NCI-H1694 treated with DMSO at 0.1 percent for 48 hours (cell line): ENCODE measurements around the gene ABCC8.
"Not testable (repeated sequence)": the region's sequence is repeated elsewhere in the genome, so short reads cannot be mapped to it uniquely, and the experiment has no call there.

Experiments
- DNase-seq: peaks from one replicate; lab custom pipeline; 2025; lab: John Stamatoyannopoulos, UW

ABCC8 gene

GRCh38 chr11:17428261-17428660 is 48.4 kb downstream of the ABCC8 start:
- DNase-seq = no peak

GRCh38 chr11:17426233-17426632 is 50.4 kb downstream of the ABCC8 start:
- not testable (repeated sequence) for DNase-seq

GRCh38 chr11:17423533-17424310 is 52.9 kb downstream of the ABCC8 start:
- no peak for DNase-seq

- DNase-seq = no peak
Measured at GRCh38 chr11:17421781-17422180, 54.9 kb downstream of the ABCC8 start.

- no peak for DNase-seq
Measured at GRCh38 chr11:17418444-17419081, 58.1 kb downstream of the ABCC8 start.

- no peak for DNase-seq
Measured at GRCh38 chr11:17416492-17416891, 60.2 kb downstream of the ABCC8 start.

- no peak for DNase-seq
Measured at GRCh38 chr11:17415523-17416104, 61.0 kb downstream of the ABCC8 start.

- no peak for DNase-seq
Measured at GRCh38 chr11:17414992-17415391, 61.7 kb downstream of the ABCC8 start.

- no peak for DNase-seq
Measured at GRCh38 chr11:17414317-17414737, 62.3 kb downstream of the ABCC8 start.

- no peak for DNase-seq
Measured at GRCh38 chr11:17413414-17414316, 63.0 kb downstream of the ABCC8 start.

GRCh38 chr11:17412488-17413180 is 64.0 kb downstream of the ABCC8 start:
- DNase-seq = no peak

GRCh38 chr11:17411418-17411817 is 65.2 kb downstream of the ABCC8 start:
- no peak for DNase-seq

GRCh38 chr11:17410606-17411379 is 65.9 kb downstream of the ABCC8 start:
- DNase-seq = no peak

- DNase-seq = no peak
Measured at GRCh38 chr11:17408641-17409040, 68.0 kb downstream of the ABCC8 start.

- no peak for DNase-seq
Measured at GRCh38 chr11:17408026-17408425, 68.6 kb downstream of the ABCC8 start.

- no peak for DNase-seq
Measured at GRCh38 chr11:17407575-17407974, 69.1 kb downstream of the ABCC8 start.

GRCh38 chr11:17406818-17407149 is 69.9 kb downstream of the ABCC8 start:
- DNase-seq = no peak

- DNase-seq = no peak
Measured at GRCh38 chr11:17406082-17406817, 70.4 kb downstream of the ABCC8 start.

- no peak for DNase-seq
Measured at GRCh38 chr11:17405232-17406005, 71.2 kb downstream of the ABCC8 start.
